ENCODE measurements around the gene SCN3A. TPM values are rescaled to one million over a fixed set of nuclear protein-coding genes. Genes with fewer than 3 reads are reported as not detected.

SCN3A gene
- polyA plus RNA-seq, 2 of the 4 experiments (the other 2 are of a cell fraction): 0.05 to 0.12 TPM

- TF ChIP-seq, protein P1, sequence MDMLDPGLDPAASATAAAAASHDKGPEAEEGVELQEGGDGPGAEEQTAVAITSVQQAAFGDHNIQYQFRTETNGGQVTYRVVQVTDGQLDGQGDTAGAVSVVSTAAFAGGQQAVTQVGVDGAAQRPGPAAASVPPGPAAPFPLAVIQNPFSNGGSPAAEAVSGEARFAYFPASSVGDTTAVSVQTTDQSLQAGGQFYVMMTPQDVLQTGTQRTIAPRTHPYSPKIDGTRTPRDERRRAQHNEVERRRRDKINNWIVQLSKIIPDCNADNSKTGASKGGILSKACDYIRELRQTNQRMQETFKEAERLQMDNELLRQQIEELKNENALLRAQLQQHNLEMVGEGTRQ (IDR thresholded peaks at IDR 0.05): no peak
- TF ChIP-seq FOXS1 (CRISPR knock-in tag; IDR thresholded peaks at IDR 0.05): no peak
- no peak for TF ChIP-seq BHLHE40 (IDR thresholded peaks at IDR 0.05; ENCODE audit: low read depth, low read length)
- no peak for TF ChIP-seq JUN (IDR thresholded peaks at IDR 0.05)
These were observed 124.9 kb downstream of the SCN3A start (continued) for GRCh38 chr2:165078913-165079312.

DNA sequence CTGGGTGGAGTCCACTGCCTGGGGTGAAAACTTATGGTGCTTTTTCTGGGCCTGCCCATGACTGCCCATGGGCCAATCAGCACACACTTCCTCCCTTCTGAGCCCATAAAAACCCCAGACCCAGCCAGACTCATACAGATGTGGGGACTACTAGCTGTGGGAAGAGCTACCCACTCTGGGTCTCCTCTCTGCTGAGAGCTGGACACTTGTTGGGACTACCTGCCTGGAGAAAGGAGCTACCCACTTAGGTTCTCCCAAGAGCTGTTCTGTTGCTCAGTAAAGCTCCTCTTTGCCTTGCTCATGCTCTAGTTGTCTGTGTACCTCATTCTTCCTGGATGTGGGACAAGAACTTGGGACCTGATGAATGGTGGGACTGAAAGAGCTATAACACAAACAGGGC is 129.0 kb downstream of the SCN3A start:
- H3K4me3 ChIP-seq: no peak overlapping the region
- no peak for DNase-seq (ENCODE audit: low read depth in 1 of 2, low spot score in 1 of 2)
- ChIA-PET CTCF (interaction anchor here (1.1 kb wide), 1 partner anchor 58 kb away, joined by 3 read pairs; no protein-coding TSS in a partner anchor), POLR2A (no interaction called here)
- H3K4me2 ChIP-seq: no peak overlapping the region
- no peak for ATAC-seq
- H3K4me1 ChIP-seq: no peaks in the 10 kb centered on the region
- no peak overlapping the region for H3K27ac ChIP-seq
- no peaks in the 10 kb centered on the region for H3K9me3 ChIP-seq
- TF ChIP-seq PHF8 (IDR thresholded peaks at IDR 0.05; ENCODE audit: borderline replicate concordance, low read depth) (no peak), CHD4 (IDR thresholded peaks at IDR 0.05; ENCODE audit: borderline replicate concordance) (no peak), HDAC2 (IDR thresholded peaks at IDR 0.05) (no peak), RARB (CRISPR knock-in tag; IDR thresholded peaks at IDR 0.05) (no peak), KDM5A (IDR thresholded peaks at IDR 0.05) (no peak)
- FAIRE-seq: no peak

- Histone ChIP-seq H3K4me2 (no peak overlapping the region), H3K27ac (no peak overlapping the region), H3K4me3 (no peak overlapping the region), H3K4me1 (no peaks in the 10 kb centered on the region), H3K9me3 (no peaks in the 10 kb centered on the region)
- DNase-seq (ENCODE audit: low read depth in 1 of 2, low spot score in 1 of 2) (no peak), ATAC-seq (no peak), FAIRE-seq (no peak)
- no peak for TF ChIP-seq RFX5 (IDR thresholded peaks at IDR 0.05)
- no peak for TF ChIP-seq ELK1 (IDR thresholded peaks at IDR 0.05; ENCODE audit: low read depth, low read length)
- TF ChIP-seq, protein P2, sequence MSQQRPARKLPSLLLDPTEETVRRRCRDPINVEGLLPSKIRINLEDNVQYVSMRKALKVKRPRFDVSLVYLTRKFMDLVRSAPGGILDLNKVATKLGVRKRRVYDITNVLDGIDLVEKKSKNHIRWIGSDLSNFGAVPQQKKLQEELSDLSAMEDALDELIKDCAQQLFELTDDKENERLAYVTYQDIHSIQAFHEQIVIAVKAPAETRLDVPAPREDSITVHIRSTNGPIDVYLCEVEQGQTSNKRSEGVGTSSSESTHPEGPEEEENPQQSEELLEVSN (IDR thresholded peaks at IDR 0.05; ENCODE audit: borderline replicate concordance, low read depth): no peak
- TF ChIP-seq, protein P3, sequence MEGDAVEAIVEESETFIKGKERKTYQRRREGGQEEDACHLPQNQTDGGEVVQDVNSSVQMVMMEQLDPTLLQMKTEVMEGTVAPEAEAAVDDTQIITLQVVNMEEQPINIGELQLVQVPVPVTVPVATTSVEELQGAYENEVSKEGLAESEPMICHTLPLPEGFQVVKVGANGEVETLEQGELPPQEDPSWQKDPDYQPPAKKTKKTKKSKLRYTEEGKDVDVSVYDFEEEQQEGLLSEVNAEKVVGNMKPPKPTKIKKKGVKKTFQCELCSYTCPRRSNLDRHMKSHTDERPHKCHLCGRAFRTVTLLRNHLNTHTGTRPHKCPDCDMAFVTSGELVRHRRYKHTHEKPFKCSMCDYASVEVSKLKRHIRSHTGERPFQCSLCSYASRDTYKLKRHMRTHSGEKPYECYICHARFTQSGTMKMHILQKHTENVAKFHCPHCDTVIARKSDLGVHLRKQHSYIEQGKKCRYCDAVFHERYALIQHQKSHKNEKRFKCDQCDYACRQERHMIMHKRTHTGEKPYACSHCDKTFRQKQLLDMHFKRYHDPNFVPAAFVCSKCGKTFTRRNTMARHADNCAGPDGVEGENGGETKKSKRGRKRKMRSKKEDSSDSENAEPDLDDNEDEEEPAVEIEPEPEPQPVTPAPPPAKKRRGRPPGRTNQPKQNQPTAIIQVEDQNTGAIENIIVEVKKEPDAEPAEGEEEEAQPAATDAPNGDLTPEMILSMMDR (IDR thresholded peaks at IDR 0.05): no peak
- POLR2A ChIA-PET: no interaction called here
- CTCF ChIA-PET: interaction anchor here (1.1 kb wide), 1 partner anchor 57 kb away, joined by 3 read pairs; no protein-coding TSS in a partner anchor
- 36% methylated on average over 3 of the region's 3 CpGs for WGBS (ENCODE audit: missing lambda C conversion rate)
These were observed 129.5 kb downstream of the SCN3A start for GRCh38 chr2:165074323-165074722.

DNA sequence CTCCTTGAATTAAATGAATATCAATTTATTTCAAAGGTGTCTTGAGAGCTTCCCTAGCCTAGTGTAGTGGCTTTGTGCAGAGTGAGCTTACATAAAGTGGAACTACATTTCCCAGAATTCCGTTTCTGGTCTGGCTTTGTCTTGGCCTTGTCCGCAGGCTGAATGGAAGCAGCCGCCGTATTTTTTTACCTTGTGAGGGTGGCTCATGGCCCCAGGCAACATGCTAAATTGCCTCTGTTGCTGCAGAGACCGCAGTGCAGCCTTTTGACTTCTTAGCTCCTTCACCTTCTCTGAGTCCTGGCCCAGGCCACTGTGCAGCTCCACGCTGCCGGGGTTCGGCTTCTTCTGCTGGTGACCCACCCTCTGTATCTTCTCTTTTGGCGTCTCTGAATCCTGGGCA is 133.8 kb downstream of the SCN3A start:
- ChIA-PET CTCF (no interaction called here), POLR2A (no interaction called here)
- no peak overlapping the region for H3K27ac ChIP-seq
- no peak for DNase-seq (ENCODE audit: low read depth in 1 of 2, low spot score in 1 of 2)
- peaks cover 15% of the 10 kb centered on the region; the same call in 2 of the 3 replicates for H3K4me1 ChIP-seq
- H3K4me3 ChIP-seq: no peak overlapping the region
- no peak for FAIRE-seq
- no peak for ATAC-seq
- 83% methylated on average over 9 of the region's 9 CpGs for WGBS (ENCODE audit: missing lambda C conversion rate)
- H3K9me3 ChIP-seq: no peaks in the 10 kb centered on the region
- no peak overlapping the region for H3K4me2 ChIP-seq
- TF ChIP-seq CBX8 (IDR thresholded peaks at IDR 0.05): no peak

DNA sequence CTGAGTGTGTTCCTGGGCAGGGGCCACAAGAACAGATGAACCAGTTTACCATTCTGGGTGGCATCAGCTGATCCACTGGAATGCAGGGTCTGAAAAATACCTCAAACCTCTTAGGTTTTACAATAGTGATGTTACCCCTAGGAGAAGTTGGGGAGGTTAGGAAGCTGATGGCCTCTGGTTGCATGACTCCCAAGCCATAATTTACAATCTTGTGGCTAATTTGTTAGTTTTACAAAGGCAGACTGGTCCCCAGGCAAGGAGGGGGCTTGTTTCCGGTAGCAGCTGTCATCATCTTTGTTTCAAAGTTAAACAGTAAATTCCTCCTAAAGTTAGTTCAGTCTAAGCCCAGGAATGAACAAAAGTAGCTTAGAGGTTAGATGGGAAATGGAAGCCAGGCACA is 134.7 kb downstream of the SCN3A start:
- no peak for DNase-seq (ENCODE audit: low read depth in 1 of 2, low spot score in 1 of 2)
- 95% methylated on average over 1 of the region's 1 CpG for WGBS (ENCODE audit: missing lambda C conversion rate)
- POLR2A ChIA-PET: no interaction called here
- H3K27ac ChIP-seq: no peak overlapping the region
- no peak overlapping the region for H3K4me2 ChIP-seq
- H3K4me3 ChIP-seq: no peak overlapping the region
- FAIRE-seq: no peak
- no peaks in the 10 kb centered on the region for H3K9me3 ChIP-seq
- H3K4me1 ChIP-seq: peaks cover 15% of the 10 kb centered on the region; the same call in 2 of the 3 replicates
- no peak for ATAC-seq
- TF ChIP-seq CHD2 (IDR thresholded peaks at IDR 0.05; ENCODE audit: low read length, partially characterized antibody) (no peak), PHF8 (IDR thresholded peaks at IDR 0.05; ENCODE audit: borderline replicate concordance, low read depth) (no peak)
- TF ChIP-seq, protein P3 (IDR thresholded peaks at IDR 0.05): no peak
- CTCF ChIA-PET: interaction anchor here (1.2 to 1.3 kb wide), 2 partner anchors 53 to 55 kb away, joined by 3 to 4 read pairs; no protein-coding TSS in a partner anchor

All from A549 (cell line).